Hepatocyte (in vitro differentiated cells): ENCODE measurements around the gene NPL. TPM values are rescaled to one million over a fixed set of nuclear protein-coding genes. Genes with fewer than 3 reads are reported as not detected.

Source experiments
- DNase-seq: peaks from one replicate; pipeline ENCODE4 v3.0.0-alpha.2; 2016; ENCODE audit warnings: low spot score
- H2AFZ ChIP-seq: fragments of 200-600 bp; sonication (generic); 2 replicates; pipeline ENCODE4 v1.6.0; 2016; ENCODE audit warnings: antibody characterized with exemption, mild to moderate bottlenecking
- H3K27ac ChIP-seq: fragments of 200-600 bp; sonication (generic); 2 replicates; pipeline ENCODE4 v1.5.1; 2016; ENCODE audit warnings: mild to moderate bottlenecking
- H3K27me3 ChIP-seq: fragments of 200-600 bp; sonication (generic); 2 replicates; pipeline ENCODE4 v1.6.1; 2016
- H3K36me3 ChIP-seq: fragments of 200-600 bp; sonication (generic); replicated peaks from 2 replicates; pipeline ENCODE4 v1.5.1; 2016; ENCODE audit warnings: low read depth; ENCODE audit not compliant: insufficient read depth
- H3K4me1 ChIP-seq: fragments of 200-600 bp; sonication (generic); 2 replicates; pipeline ENCODE4 v1.5.1; 2016; ENCODE audit warnings: mild to moderate bottlenecking, moderate library complexity; ENCODE audit not compliant: insufficient read depth
- H3K4me2 ChIP-seq: fragments of 200-600 bp; sonication (generic); 2 replicates; pipeline ENCODE4 v1.6.0; 2016
- H3K4me3 ChIP-seq: fragments of 200-600 bp; sonication (generic); 2 replicates; pipeline ENCODE4 v1.5.1; 2016; ENCODE audit warnings: mild to moderate bottlenecking
- H3K79me2 ChIP-seq: fragments of 200-600 bp; sonication (generic); 2 replicates; pipeline ENCODE4 v1.6.0; 2017; ENCODE audit warnings: mild to moderate bottlenecking
- H3K9me2 ChIP-seq: fragments of 200-600 bp; sonication (generic); replicated peaks from 2 replicates; pipeline ENCODE4 v1.6.0; 2017; ENCODE audit warnings: mild to moderate bottlenecking; ENCODE audit not compliant: insufficient read depth
- H3K9me3 ChIP-seq: fragments of 200-600 bp; sonication (generic); 2 replicates; pipeline ENCODE4 v1.5.1; 2016; ENCODE audit warnings: low read depth, mild to moderate bottlenecking
- H4K20me1 ChIP-seq: fragments of 200-600 bp; sonication (generic); 2 replicates; pipeline ENCODE4 v1.6.0; 2016; ENCODE audit warnings: mild to moderate bottlenecking; ENCODE audit not compliant: insufficient read depth, poor library complexity, severe bottlenecking
- EZH2 ChIP-seq: fragments of 200-600 bp; sonication (generic); IDR thresholded peaks from 2 replicates; pipeline ENCODE4 v1.6.1; 2016; ENCODE audit warnings: antibody characterized with exemption, mild to moderate bottlenecking, borderline replicate concordance
- EZH2phosphoT487 ChIP-seq: fragments of 200-600 bp; sonication (generic); IDR thresholded peaks from one replicate; pipeline ENCODE4 v1.6.1; 2018; ENCODE audit warnings: antibody characterized with exemption, mild to moderate bottlenecking, low read depth, moderate library complexity; ENCODE audit not compliant: unreplicated experiment, severe bottlenecking
- WGBS: methylation state at CpG from one replicate; pipeline ENCODE4 v1.1.6; 2016; ENCODE audit warnings: low lambda C conversion rate; ENCODE audit errors: missing lambda C conversion rate; 5-methylcytosine and 5-hydroxymethylcytosine counted together
- polyA plus RNA-seq: library from polyadenylated mRNA; unstranded; fragments of >200 nt; fragmentation: Nextera tagmentation; extraction: Ambion mirVana; gene quantifications from 2 replicates; pipeline ENCODE4 v1.2.1, GENCODE V29; 2016
- total RNA-seq: library from RNA; depleted of rRNA; stranded (reverse); fragments of >200 nt; gene quantifications from 2 replicates; pipeline ENCODE4 v1.2.3, GENCODE V29; 2014
- TF ChIP-seq, protein P1 (sequence below): fragments of 200-600 bp; sonication (generic); IDR thresholded peaks from 2 replicates; pipeline ENCODE4 v1.5.1; 2016; ENCODE audit warnings: antibody characterized with exemption, mild to moderate bottlenecking; ENCODE audit not compliant: poor library complexity

NPL gene
- total and polyA plus RNA-seq, 2 experiments from 2014 or later = 7.1 to 10.2 TPM

DNA sequence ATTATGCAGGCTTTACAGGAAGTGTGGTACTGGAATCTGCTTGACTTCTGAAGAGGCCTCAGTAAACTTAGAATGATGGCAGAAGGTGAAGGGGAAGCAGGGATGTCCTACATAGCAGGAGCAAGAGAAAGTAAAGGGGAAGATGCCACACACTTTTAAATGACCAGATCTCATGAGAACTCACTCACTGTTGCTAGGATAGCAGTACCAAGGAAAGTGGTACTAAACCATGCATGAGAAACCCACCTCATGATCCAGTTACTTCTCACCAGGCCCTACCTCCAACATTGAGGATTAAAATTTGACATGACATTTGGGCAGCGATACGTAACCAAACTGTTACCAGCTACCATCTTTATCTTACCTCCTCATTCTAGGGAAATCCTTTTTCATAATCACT, 59.2 kb downstream of the NPL start:
- Histone ChIP-seq H3K4me1 (no peaks in the 10 kb centered on the region), H3K4me2 (no peak overlapping the region), H3K79me2 (peaks cover 99% of the 10 kb centered on the region), H3K36me3 (peaks cover under 1% of the 10 kb centered on the region), H2AFZ (no peak overlapping the region), H3K9me3 (no peaks in the 10 kb centered on the region), H3K27ac (no peak overlapping the region), H4K20me1 (peaks cover 84% of the 10 kb centered on the region), H3K4me3 (no peak overlapping the region), H3K27me3 (no peaks in the 10 kb centered on the region), H3K9me2 (no peaks in the 10 kb centered on the region)
- DNase-seq = no peak
- 98% methylated on average over 2 of the region's 2 CpGs for WGBS
- TF ChIP-seq EZH2 (no peak), EZH2phosphoT487 (no peak)
- TF ChIP-seq, protein P1, sequence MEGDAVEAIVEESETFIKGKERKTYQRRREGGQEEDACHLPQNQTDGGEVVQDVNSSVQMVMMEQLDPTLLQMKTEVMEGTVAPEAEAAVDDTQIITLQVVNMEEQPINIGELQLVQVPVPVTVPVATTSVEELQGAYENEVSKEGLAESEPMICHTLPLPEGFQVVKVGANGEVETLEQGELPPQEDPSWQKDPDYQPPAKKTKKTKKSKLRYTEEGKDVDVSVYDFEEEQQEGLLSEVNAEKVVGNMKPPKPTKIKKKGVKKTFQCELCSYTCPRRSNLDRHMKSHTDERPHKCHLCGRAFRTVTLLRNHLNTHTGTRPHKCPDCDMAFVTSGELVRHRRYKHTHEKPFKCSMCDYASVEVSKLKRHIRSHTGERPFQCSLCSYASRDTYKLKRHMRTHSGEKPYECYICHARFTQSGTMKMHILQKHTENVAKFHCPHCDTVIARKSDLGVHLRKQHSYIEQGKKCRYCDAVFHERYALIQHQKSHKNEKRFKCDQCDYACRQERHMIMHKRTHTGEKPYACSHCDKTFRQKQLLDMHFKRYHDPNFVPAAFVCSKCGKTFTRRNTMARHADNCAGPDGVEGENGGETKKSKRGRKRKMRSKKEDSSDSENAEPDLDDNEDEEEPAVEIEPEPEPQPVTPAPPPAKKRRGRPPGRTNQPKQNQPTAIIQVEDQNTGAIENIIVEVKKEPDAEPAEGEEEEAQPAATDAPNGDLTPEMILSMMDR = no peak

DNA sequence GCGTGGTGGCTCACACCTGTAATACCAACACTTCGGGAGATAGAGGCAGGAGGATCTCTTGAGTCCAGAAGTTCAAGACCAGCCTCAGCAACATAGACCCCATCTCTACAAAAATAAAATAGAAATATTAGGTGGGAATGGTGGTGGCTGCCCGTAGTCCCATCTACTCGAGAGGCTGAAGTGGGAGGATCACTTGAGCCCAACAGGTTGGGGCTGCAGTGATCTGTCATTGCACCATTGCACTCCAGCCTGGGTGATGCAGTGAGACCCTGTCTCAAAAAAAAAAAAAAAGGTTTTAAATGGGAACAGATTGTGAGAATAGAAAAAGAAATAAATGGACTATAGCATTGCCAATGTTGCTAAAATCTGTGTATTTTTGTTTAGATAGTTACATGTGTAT, 60.7 kb downstream of the NPL start:
- H3K27me3 ChIP-seq = no peaks in the 10 kb centered on the region
- DNase-seq = no peak
- H3K4me3 ChIP-seq = no peak overlapping the region
- H3K4me2 ChIP-seq = no peak overlapping the region
- no peak for TF ChIP-seq EZH2
- TF ChIP-seq, protein P1 = no peak
- peaks cover 78% of the 10 kb centered on the region for H4K20me1 ChIP-seq
- H3K4me1 ChIP-seq = no peaks in the 10 kb centered on the region
- 94% methylated on average over 4 of the region's 4 CpGs for WGBS
- H3K9me3 ChIP-seq = no peaks in the 10 kb centered on the region
- peaks cover 99% of the 10 kb centered on the region for H3K79me2 ChIP-seq
- H3K9me2 ChIP-seq = no peaks in the 10 kb centered on the region
- no peak overlapping the region for H3K27ac ChIP-seq
- no peak overlapping the region for H2AFZ ChIP-seq
- peaks cover 4% of the 10 kb centered on the region for H3K36me3 ChIP-seq

DNA sequence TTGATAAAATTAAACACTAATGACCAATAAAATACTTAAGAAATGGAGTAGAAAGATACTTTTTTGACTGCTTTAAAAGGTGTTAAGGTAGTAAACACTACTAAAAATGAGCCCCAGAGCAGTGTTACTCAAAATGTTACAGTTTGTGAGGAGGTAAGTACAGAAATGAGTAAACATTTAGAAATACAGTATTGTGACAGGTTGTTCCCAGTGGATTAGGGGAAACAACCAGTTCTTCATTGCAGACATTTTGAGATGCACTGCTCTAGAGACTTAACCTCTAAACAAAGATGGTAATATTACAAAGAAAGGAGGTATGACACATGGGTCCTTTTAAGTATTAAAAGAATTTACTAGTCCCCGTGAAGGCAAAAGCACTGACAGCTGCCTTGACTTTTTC, 62.3 kb downstream of the NPL start:
- 87% methylated on average over 1 of the region's 1 CpG for WGBS
- no peaks in the 10 kb centered on the region for H3K9me3 ChIP-seq
- peaks cover 75% of the 10 kb centered on the region for H4K20me1 ChIP-seq
- H3K4me2 ChIP-seq = no peak overlapping the region
- TF ChIP-seq, protein P1 = no peak
- TF ChIP-seq EZH2 = no peak
- no peak for TF ChIP-seq EZH2phosphoT487
- H3K36me3 ChIP-seq = peaks cover 4% of the 10 kb centered on the region
- H3K4me3 ChIP-seq = no peak overlapping the region
- no peak overlapping the region for H3K27ac ChIP-seq
- H2AFZ ChIP-seq = no peak overlapping the region
- H3K9me2 ChIP-seq = no peaks in the 10 kb centered on the region
- H3K79me2 ChIP-seq = peaks cover 91% of the 10 kb centered on the region
- H3K4me1 ChIP-seq = no peaks in the 10 kb centered on the region
- DNase-seq = no peak
- H3K27me3 ChIP-seq = no peaks in the 10 kb centered on the region

DNA sequence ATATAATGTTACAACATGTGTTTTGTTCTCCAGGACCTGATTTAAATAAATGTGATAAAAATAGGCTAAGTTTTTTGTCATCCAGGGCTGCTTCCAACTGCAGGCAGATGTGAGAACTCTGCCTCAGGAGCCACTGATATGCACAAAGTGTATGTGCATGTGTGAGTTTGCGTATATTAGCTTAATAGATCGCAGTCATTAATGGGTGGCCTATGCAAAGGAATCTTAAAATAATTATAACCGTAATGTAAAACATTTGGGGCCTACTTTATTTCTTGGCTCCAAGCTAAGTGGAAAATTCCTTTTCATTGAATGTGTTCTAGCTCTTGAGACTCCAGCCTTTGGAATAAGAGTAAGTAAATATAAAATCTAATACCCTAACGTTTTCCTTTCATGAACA, 66.3 kb downstream of the NPL start:
- Histone ChIP-seq H3K9me2 (no peaks in the 10 kb centered on the region), H3K79me2 (peaks cover 87% of the 10 kb centered on the region), H2AFZ (no peak overlapping the region), H4K20me1 (peaks cover 37% of the 10 kb centered on the region), H3K27me3 (no peaks in the 10 kb centered on the region), H3K27ac (no peak overlapping the region), H3K36me3 (peaks cover 16% of the 10 kb centered on the region), H3K9me3 (no peaks in the 10 kb centered on the region), H3K4me1 (no peaks in the 10 kb centered on the region), H3K4me2 (no peak overlapping the region), H3K4me3 (no peak overlapping the region)
- 75% methylated on average over 4 of the region's 4 CpGs for WGBS
- no peak for TF ChIP-seq EZH2
- TF ChIP-seq EZH2phosphoT487 = no peak
- TF ChIP-seq, protein P1 = no peak
- no peak for DNase-seq
